HAP-1 (cell line): ENCODE results near the gene AIF1.

Experiments
- DNase-seq, 2 experiments: peaks; one replicate each; pipeline ENCODE4 v3.0.0-alpha.2; 2016 to 2020; ENCODE audit warnings: low spot score in 2 of 2
- H3K27me3 ChIP-seq: fragments of 250-450 bp; sonication (Bioruptor Pico); 2 replicates; pipeline ENCODE4 v1.5.1; 2020; ENCODE audit warnings: low read depth, mild to moderate bottlenecking, moderate library complexity
- H3K36me3 ChIP-seq: fragments of 250-450 bp; sonication (Bioruptor Pico); replicated peaks from 2 replicates; pipeline ENCODE4 v1.5.1; 2020; ENCODE audit warnings: mild to moderate bottlenecking
- H3K4me1 ChIP-seq: fragments of 250-450 bp; sonication (Bioruptor Pico); 2 replicates; pipeline ENCODE4 v1.5.1; 2020; ENCODE audit warnings: mild to moderate bottlenecking
- H3K4me3 ChIP-seq: fragments of 250-450 bp; sonication (Bioruptor Pico); 2 replicates; pipeline ENCODE4 v1.5.1; 2020; ENCODE audit warnings: mild to moderate bottlenecking, moderate library complexity
- H3K9me3 ChIP-seq: fragments of 250-450 bp; sonication (Bioruptor Pico); 2 replicates; pipeline ENCODE4 v1.5.1; 2020; ENCODE audit warnings: mild to moderate bottlenecking, moderate library complexity
- in situ Hi-C: fragments of 300-500 bp; cut with MboI; formaldehyde crosslinking; loops from 3 replicates; pipeline ENCODE4 v1.14.3; 2020; ENCODE audit warnings: low sequenced_read_pairs, inconsistent platforms, mixed read lengths

AIF1 gene

DNA sequence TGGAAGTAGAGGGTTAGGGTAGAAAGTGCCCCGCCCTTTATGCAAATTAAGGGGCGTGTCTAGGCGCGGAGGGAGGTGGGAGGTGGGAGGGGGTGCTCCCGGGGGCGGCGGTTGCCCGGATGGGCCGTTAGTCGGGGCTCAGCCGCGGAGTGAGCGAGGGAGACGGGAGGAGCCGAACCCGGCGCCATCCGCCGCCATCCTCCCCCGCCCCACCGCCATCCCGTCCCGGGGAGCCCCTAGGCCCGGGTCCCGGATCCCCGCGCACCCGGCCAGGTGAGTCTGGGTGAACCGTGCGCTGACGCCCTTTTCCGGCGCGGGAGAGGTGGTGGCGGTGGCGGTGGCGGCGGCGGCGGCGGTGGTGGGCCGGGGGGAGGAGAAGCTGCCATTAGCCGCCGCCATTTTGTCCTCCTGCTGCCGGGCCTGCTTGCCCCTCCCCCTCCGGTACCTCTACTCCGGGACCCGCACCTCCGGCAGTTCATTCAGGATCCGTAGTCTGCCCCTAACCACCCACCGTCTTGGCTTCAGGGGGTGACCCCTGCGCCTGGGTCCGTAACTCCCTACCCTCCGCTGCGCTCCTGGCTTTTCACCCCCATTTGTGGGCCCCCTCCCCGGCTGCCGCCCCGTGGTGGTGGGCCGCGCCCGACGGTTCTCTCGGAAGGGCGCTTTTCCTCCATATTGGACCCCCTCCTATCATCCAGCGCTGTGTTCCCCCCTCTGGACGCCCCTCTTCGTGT, 5.7 kb downstream of the AIF1 start, which contains the start of gene PRRC2A:
TSS of gene PRRC2A (plus strand) at position 130 of the 734 bp plus-strand sequence. CDS start 2,075 bp downstream, outside the sequence.
- peaks cover 41% of the 10 kb centered on the region for H3K36me3 ChIP-seq
- H3K4me3 ChIP-seq = peak within 1 kb of the TSS; percentile 97
- peak; percentile 83 to 98 for DNase-seq
- H3K4me1 ChIP-seq = peaks cover 12% of the 10 kb centered on the region
- no peaks in the 10 kb centered on the region for H3K9me3 ChIP-seq
- in situ Hi-C loops = no loop called here
- no peaks in the 10 kb centered on the region for H3K27me3 ChIP-seq

GRCh38 chr6:31621320-31621939, 6.4 kb downstream of the AIF1 start:
- H3K36me3 ChIP-seq = peaks cover 47% of the 10 kb centered on the region
- peaks cover 12% of the 10 kb centered on the region for H3K4me1 ChIP-seq
- in situ Hi-C loops = no loop called here
- peak overlapping the region; percentile 97 for H3K4me3 ChIP-seq
- H3K9me3 ChIP-seq = no peaks in the 10 kb centered on the region
- DNase-seq = no peak
- no peaks in the 10 kb centered on the region for H3K27me3 ChIP-seq

DNA sequence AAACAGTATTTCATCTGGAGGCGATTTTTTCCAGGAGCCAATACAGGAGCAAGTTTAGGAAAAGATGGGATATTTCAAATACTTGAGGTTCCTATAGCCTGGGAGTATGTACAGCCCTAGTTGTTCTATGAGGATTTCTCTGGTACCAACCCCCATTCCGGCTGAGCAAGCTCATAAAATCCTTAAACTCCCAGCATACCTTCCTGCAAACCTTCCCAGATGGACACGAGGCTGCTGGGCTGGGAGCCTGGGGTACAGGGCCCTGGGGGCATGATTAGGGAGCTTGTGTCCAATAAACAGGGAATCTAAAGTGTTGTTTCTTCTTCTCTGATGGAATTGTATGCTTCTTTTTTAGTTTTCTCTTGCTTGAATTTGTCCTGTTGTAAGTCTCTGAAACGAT, 7.0 kb downstream of the AIF1 start:
- in situ Hi-C loops = no loop called here
- H3K36me3 ChIP-seq = peaks cover 53% of the 10 kb centered on the region
- no peaks in the 10 kb centered on the region for H3K27me3 ChIP-seq
- no peaks in the 10 kb centered on the region for H3K9me3 ChIP-seq
- peak; percentile 49 to 74 for DNase-seq
- peak overlapping the region; percentile 97 for H3K4me3 ChIP-seq
- peaks cover 12% of the 10 kb centered on the region for H3K4me1 ChIP-seq

GRCh38 chr6:31622684-31623091, 7.7 kb downstream of the AIF1 start:
- in situ Hi-C loops = no loop called here
- Histone ChIP-seq H3K27me3 (no peaks in the 10 kb centered on the region), H3K9me3 (no peaks in the 10 kb centered on the region), H3K4me3 (peak overlapping the region; percentile 97), H3K4me1 (peaks cover 12% of the 10 kb centered on the region), H3K36me3 (peaks cover 60% of the 10 kb centered on the region)
- no peak for DNase-seq

GRCh38 chr6:31624070-31624469, 9.0 kb downstream of the AIF1 start:
- peaks cover 74% of the 10 kb centered on the region for H3K36me3 ChIP-seq

GRCh38 chr6:31626952-31627351, 11.9 kb downstream of the AIF1 start:
- no peaks in the 10 kb centered on the region for H3K9me3 ChIP-seq
- no peak overlapping the region for H3K4me3 ChIP-seq
- H3K36me3 ChIP-seq = peaks cover 99% of the 10 kb centered on the region
- peaks cover 8% of the 10 kb centered on the region for H3K4me1 ChIP-seq
- no peak for DNase-seq
- in situ Hi-C loops = loop anchor here (25.0 kb wide), 1 partner anchor 1040 kb away; no protein-coding TSS in a partner anchor
- H3K27me3 ChIP-seq = no peaks in the 10 kb centered on the region

More at GRCh38 chr6:31624070-31624469, 9.0 kb downstream of the AIF1 start:
- in situ Hi-C loops = no loop called here
- peaks cover 12% of the 10 kb centered on the region for H3K4me1 ChIP-seq
- no peak for DNase-seq
- no peak overlapping the region for H3K4me3 ChIP-seq
- H3K9me3 ChIP-seq = no peaks in the 10 kb centered on the region
- no peaks in the 10 kb centered on the region for H3K27me3 ChIP-seq

- in situ Hi-C loops = loop anchor here (25.0 kb wide), 1 partner anchor 1040 kb away; no protein-coding TSS in a partner anchor
- Histone ChIP-seq H3K4me1 (peaks cover 1% of the 10 kb centered on the region), H3K4me3 (no peak overlapping the region), H3K36me3 (peaks cover 99% of the 10 kb centered on the region), H3K27me3 (no peaks in the 10 kb centered on the region), H3K9me3 (no peaks in the 10 kb centered on the region)
- DNase-seq = no peak
Measured at GRCh38 chr6:31627690-31628287, 12.8 kb downstream of the AIF1 start.

- H3K9me3 ChIP-seq = no peaks in the 10 kb centered on the region
- in situ Hi-C loops = loop anchor here (25.0 kb wide), 1 partner anchor 1042 kb away; no protein-coding TSS in a partner anchor
- peaks cover 99% of the 10 kb centered on the region for H3K36me3 ChIP-seq
- no peak overlapping the region for H3K4me3 ChIP-seq
- H3K4me1 ChIP-seq = no peaks in the 10 kb centered on the region
- no peaks in the 10 kb centered on the region for H3K27me3 ChIP-seq
- no peak for DNase-seq
Measured at GRCh38 chr6:31629014-31629413, 14.0 kb downstream of the AIF1 start.

DNA sequence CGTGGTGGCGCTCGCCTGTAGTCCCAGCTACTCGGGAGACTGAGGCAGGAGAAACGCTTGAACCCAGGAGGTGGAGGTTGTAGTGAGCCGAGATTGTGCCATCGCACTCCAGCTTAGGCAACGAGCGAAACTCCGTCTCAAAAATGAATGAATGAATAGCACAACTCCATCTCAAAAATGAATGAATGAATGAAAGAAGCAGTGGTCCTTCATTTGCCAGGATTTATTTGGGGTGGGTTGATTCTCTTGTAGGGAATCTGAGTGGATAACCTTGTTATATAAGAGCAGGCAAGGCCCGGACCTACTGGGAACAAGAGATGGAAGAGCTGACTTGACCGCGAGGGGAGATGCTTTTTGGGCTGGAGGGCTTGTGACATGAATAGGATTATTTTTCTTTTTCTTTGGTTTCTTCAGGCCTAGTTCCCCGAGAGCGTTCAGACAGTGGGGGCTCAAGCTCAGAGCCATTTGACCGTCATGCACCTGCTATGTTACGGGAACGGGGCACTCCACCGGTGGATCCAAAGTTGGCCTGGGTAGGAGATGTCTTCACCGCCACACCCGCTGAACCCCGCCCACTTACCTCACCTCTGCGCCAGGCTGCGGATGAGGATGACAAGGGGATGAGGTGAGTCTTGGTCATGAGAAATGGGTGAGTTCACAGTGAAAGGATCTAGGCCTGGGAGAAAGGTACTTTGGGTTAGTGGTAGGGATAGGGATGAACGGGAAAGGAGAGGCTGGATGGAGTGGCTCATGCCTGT, 15.3 kb downstream of the AIF1 start:
- in situ Hi-C loops = loop anchor here (25.0 kb wide), 1 partner anchor 1043 kb away; no protein-coding TSS in a partner anchor
- Histone ChIP-seq H3K36me3 (peaks cover 99% of the 10 kb centered on the region), H3K9me3 (no peaks in the 10 kb centered on the region), H3K27me3 (no peaks in the 10 kb centered on the region), H3K4me3 (no peak overlapping the region), H3K4me1 (no peaks in the 10 kb centered on the region)
- DNase-seq = no peak

DNA sequence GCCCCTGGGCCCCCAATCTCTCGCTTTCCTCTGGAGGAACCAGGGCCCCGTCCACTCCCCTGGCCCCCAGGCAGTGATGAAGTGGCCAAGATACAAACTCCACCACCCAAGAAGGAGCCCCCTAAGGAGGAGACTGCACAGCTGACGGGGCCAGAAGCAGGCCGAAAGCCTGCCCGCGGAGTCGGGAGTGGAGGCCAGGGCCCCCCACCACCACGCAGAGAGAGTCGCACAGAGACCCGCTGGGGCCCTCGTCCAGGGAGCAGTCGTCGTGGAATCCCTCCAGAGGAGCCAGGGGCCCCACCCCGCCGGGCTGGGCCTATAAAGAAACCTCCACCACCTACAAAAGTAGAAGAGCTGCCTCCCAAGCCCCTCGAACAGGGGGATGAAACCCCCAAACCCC, 16.2 kb downstream of the AIF1 start:
- Histone ChIP-seq H3K27me3 (no peaks in the 10 kb centered on the region), H3K9me3 (no peaks in the 10 kb centered on the region), H3K36me3 (peaks cover 99% of the 10 kb centered on the region), H3K4me3 (no peak overlapping the region), H3K4me1 (no peaks in the 10 kb centered on the region)
- in situ Hi-C loops = loop anchor here (25.0 kb wide), 1 partner anchor 1044 kb away; no protein-coding TSS in a partner anchor
- no peak for DNase-seq

DNA sequence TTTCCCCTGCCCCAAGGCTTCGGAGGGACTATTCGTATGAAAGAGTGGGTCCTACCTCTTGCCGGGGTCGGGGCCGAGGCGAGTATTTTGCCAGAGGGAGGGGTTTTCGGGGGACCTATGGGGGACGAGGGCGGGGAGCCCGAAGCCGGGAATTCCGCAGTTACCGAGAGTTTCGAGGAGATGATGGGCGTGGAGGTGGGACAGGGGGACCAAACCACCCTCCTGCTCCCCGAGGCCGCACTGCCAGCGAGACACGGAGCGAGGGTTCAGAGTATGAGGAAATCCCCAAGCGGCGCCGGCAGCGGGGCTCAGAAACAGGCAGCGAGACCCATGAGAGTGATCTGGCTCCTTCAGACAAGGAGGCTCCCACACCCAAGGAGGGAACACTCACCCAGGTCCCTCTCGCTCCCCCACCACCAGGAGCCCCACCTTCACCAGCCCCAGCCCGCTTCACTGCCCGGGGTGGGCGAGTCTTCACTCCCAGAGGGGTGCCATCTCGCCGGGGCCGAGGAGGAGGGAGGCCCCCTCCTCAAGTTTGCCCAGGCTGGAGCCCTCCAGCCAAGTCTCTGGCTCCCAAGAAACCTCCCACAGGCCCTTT, 16.7 kb downstream of the AIF1 start:
- Histone ChIP-seq H3K4me3 (no peak overlapping the region), H3K27me3 (no peaks in the 10 kb centered on the region), H3K9me3 (no peaks in the 10 kb centered on the region), H3K36me3 (peaks cover 99% of the 10 kb centered on the region), H3K4me1 (no peaks in the 10 kb centered on the region)
- in situ Hi-C loops = loop anchor here (25.0 kb wide), 1 partner anchor 1044 kb away; no protein-coding TSS in a partner anchor
- no peak for DNase-seq

DNA sequence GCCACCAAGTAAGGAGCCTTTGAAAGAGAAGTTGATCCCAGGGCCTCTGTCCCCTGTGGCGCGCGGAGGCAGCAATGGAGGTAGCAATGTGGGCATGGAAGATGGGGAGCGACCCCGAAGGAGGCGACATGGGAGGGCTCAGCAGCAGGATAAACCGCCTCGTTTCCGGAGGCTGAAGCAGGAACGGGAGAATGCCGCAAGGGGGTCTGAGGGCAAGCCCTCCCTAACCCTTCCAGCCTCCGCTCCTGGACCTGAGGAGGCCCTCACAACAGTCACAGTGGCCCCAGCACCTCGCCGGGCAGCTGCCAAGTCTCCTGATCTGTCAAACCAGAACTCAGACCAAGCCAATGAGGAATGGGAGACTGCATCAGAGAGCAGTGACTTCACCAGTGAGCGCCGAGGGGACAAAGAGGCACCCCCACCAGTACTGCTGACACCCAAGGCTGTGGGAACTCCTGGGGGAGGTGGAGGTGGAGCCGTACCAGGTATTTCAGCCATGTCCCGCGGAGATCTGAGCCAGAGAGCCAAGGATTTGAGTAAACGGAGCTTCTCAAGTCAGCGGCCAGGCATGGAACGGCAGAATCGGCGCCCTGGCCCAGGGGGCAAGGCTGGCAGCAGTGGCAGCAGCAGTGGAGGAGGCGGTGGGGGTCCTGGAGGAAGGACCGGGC, 17.4 kb downstream of the AIF1 start:
- Histone ChIP-seq H3K4me3 (no peak overlapping the region), H3K9me3 (no peaks in the 10 kb centered on the region), H3K36me3 (peaks cover 99% of the 10 kb centered on the region), H3K27me3 (no peaks in the 10 kb centered on the region), H3K4me1 (no peaks in the 10 kb centered on the region)
- in situ Hi-C loops = loop anchor here (25.0 kb wide), 1 partner anchor 1045 kb away; no protein-coding TSS in a partner anchor
- no peak for DNase-seq
